ENCODE data around the gene CENPP.

Gene CENPP

GRCh38 chr9:92655366-92655765, 329.6 kb downstream of the CENPP start:
- no peak for TF ChIP-seq CTCF (IDR thresholded peaks at IDR 0.05)

- no peak for TF ChIP-seq CTCF (IDR thresholded peaks at IDR 0.05)
Observed at GRCh38 chr9:92655896-92656536, 330.3 kb downstream of the CENPP start.

GRCh38 chr9:92656537-92656925, 330.8 kb downstream of the CENPP start:
- TF ChIP-seq CTCF (IDR thresholded peaks at IDR 0.05), result no peak

- no peak for TF ChIP-seq CTCF (IDR thresholded peaks at IDR 0.05)
Observed at GRCh38 chr9:92657296-92658094, 331.7 kb downstream of the CENPP start.

GRCh38 chr9:92658176-92658575, 332.4 kb downstream of the CENPP start:
- no peak for TF ChIP-seq CTCF (IDR thresholded peaks at IDR 0.05)

GRCh38 chr9:92658611-92659010, 332.9 kb downstream of the CENPP start:
- no peak for TF ChIP-seq CTCF (IDR thresholded peaks at IDR 0.05)

- TF ChIP-seq CTCF (IDR thresholded peaks at IDR 0.05), result no peak
Observed at GRCh38 chr9:92659601-92660000, 333.8 kb downstream of the CENPP start.
